Vagina (tissue), 2 donors: ENCODE results near the gene NAV2. TPM values are rescaled to one million over a fixed set of nuclear protein-coding genes. Genes with fewer than 3 reads are reported as not detected.

Experiments used
- DNase-seq, 2 donors: peaks; one replicate each; pipeline ENCODE4 v3.0.0-alpha.2; 2017; ENCODE audit errors: extremely low spot score in 2 of 2
- H3K27ac ChIP-seq: fragments of 200-600 bp; sonication (generic); one replicate; pipeline ENCODE4 v1.5.1; 2019
- H3K27me3 ChIP-seq: fragments of 200-600 bp; sonication (generic); one replicate; pipeline ENCODE4 v1.5.1; 2019
- H3K36me3 ChIP-seq, 2 donors: fragments of 200-600 bp; sonication (generic); one replicate each; pipeline ENCODE4 v1.5.1; 2017 to 2019
- H3K4me1 ChIP-seq: fragments of 200-600 bp; sonication (generic); one replicate; pipeline ENCODE4 v1.5.1; 2019
- H3K4me3 ChIP-seq, 2 donors: fragments of 200-600 bp; sonication (generic); 1 replicate in 1 of 2; 2 replicates in 1 of 2; pipeline ENCODE4 v1.5.1; 2016 to 2019
- H3K9me3 ChIP-seq: fragments of 200-600 bp; sonication (generic); one replicate; pipeline ENCODE4 v1.5.1; 2019
- POLR2A ChIP-seq, 2 donors: fragments of 450-650 bp; IDR thresholded peaks; one replicate each; pipeline ENCODE4 v1.6.1; 2017; ENCODE audit warnings: antibody characterized with exemption in 2 of 2, mild to moderate bottlenecking in 2 of 2, moderate library complexity in 2 of 2
- POLR2AphosphoS5 ChIP-seq, 2 donors: sonication (generic); formaldehyde crosslinking; IDR thresholded peaks; one replicate each; pipeline ENCODE4 v1.9.0; 2017; ENCODE audit warnings: antibody characterized with exemption in 2 of 2, mild to moderate bottlenecking in 2 of 2, low read depth in 1 of 2; ENCODE audit not compliant: insufficient read depth in 1 of 2
- intact Hi-C: fragments of 100-400 bp; cut with DNase I; formaldehyde crosslinking; loops from one replicate; pipeline ENCODE4 v1.15.1; 2023
- total RNA-seq: library from RNA; depleted of rRNA; stranded (reverse); fragments of >200 nt; gene quantifications from one replicate; pipeline ENCODE4 v1.2.3, GENCODE V29; 2016
- TF ChIP-seq, protein P1 (sequence below), 3 experiments: fragments of 450-650 bp in 2 of 3; fragments of 200-600 bp in 1 of 3; sonication (generic) in 1 of 3; IDR thresholded peaks; one replicate each; pipeline ENCODE4 v1.5.1; 2017 to 2019; ENCODE audit warnings: antibody characterized with exemption in 3 of 3, mild to moderate bottlenecking in 2 of 3, moderate library complexity in 2 of 3

Gene NAV2
- total RNA-seq, 1 donor from 2014 or later: 25.3 TPM

GRCh38 chr11:19768815-19769214 is 56.2 kb downstream of the NAV2 start:
- DNase-seq: no peak
- intact Hi-C loops: no loop called here
- H3K27me3 ChIP-seq: no peaks in the 10 kb centered on the region
- H3K9me3 ChIP-seq: no peaks in the 10 kb centered on the region
- H3K4me3 ChIP-seq: no peak overlapping the region
- H3K27ac ChIP-seq: no peak overlapping the region
- no peaks in the 10 kb centered on the region for H3K36me3 ChIP-seq
- TF ChIP-seq POLR2AphosphoS5 (IDR thresholded peaks at IDR 0.05; ENCODE audit: insufficient read depth in 1 of 2, low read depth in 1 of 2): no peak
- TF ChIP-seq, protein P1, sequence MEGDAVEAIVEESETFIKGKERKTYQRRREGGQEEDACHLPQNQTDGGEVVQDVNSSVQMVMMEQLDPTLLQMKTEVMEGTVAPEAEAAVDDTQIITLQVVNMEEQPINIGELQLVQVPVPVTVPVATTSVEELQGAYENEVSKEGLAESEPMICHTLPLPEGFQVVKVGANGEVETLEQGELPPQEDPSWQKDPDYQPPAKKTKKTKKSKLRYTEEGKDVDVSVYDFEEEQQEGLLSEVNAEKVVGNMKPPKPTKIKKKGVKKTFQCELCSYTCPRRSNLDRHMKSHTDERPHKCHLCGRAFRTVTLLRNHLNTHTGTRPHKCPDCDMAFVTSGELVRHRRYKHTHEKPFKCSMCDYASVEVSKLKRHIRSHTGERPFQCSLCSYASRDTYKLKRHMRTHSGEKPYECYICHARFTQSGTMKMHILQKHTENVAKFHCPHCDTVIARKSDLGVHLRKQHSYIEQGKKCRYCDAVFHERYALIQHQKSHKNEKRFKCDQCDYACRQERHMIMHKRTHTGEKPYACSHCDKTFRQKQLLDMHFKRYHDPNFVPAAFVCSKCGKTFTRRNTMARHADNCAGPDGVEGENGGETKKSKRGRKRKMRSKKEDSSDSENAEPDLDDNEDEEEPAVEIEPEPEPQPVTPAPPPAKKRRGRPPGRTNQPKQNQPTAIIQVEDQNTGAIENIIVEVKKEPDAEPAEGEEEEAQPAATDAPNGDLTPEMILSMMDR (IDR thresholded peaks at IDR 0.05): no peak
- no peak for TF ChIP-seq POLR2A (IDR thresholded peaks at IDR 0.05)
- H3K4me1 ChIP-seq: peaks cover 12% of the 10 kb centered on the region

DNA sequence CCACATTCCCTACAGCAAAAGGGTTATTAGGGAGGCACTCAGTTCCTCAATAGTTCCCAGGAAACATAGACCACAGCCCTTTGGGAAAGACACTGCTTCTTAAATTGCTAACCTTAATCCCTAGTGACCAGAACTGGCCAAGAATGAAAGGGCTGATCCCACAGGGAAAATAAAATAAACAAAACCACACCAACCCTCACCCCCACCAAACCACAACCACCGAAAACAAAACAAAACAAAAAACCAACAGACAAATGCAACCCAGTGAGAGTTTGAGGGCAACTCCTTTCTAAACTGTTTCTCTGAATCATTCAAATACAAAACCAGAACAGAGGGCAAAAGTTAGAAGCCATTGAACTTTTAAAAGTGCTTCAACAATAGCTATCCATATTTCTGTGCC is 57.2 kb downstream of the NAV2 start:
- intact Hi-C loops: no loop called here
- peaks cover 12% of the 10 kb centered on the region for H3K4me1 ChIP-seq
- DNase-seq: no peak

DNA sequence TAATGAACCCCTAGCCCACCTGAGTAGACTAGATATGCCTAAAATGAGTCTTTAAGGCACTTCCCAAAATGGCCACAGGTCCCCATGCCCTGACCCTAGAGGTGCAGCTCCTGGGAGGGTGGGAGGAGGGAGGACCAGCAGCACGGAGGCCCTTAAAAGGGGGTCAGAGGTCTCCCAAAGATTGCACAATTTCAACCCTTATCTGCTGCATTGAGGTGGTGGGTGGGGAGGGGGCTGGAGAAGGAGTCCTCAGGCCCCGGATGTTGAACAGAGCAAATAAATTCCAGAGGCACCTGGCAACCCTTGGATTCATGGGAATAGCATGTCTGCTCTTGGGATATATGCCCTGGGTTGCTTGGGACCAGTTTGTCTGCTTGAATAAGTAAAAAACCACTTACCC is 57.6 kb downstream of the NAV2 start:
- no peaks in the 10 kb centered on the region for H3K36me3 ChIP-seq
- no peaks in the 10 kb centered on the region for H3K27me3 ChIP-seq
- no peaks in the 10 kb centered on the region for H3K9me3 ChIP-seq
- H3K27ac ChIP-seq: no peak overlapping the region
- peaks cover 12% of the 10 kb centered on the region for H3K4me1 ChIP-seq
- intact Hi-C loops: no loop called here
- TF ChIP-seq POLR2A (IDR thresholded peaks at IDR 0.05) (no peak), POLR2AphosphoS5 (IDR thresholded peaks at IDR 0.05; ENCODE audit: insufficient read depth in 1 of 2, low read depth in 1 of 2) (no peak)
- TF ChIP-seq, protein P1 (IDR thresholded peaks at IDR 0.05): no peak
- no peak overlapping the region for H3K4me3 ChIP-seq
- no peak for DNase-seq

More for the DNA sequence above, 57.2 kb downstream of the NAV2 start:
- TF ChIP-seq, protein P1 (IDR thresholded peaks at IDR 0.05): no peak
- TF ChIP-seq POLR2AphosphoS5 (IDR thresholded peaks at IDR 0.05; ENCODE audit: insufficient read depth in 1 of 2, low read depth in 1 of 2) (no peak), POLR2A (IDR thresholded peaks at IDR 0.05) (no peak)
- H3K36me3 ChIP-seq: no peaks in the 10 kb centered on the region
- no peaks in the 10 kb centered on the region for H3K9me3 ChIP-seq
- no peaks in the 10 kb centered on the region for H3K27me3 ChIP-seq
- H3K4me3 ChIP-seq: no peak overlapping the region
- H3K27ac ChIP-seq: no peak overlapping the region

DNA sequence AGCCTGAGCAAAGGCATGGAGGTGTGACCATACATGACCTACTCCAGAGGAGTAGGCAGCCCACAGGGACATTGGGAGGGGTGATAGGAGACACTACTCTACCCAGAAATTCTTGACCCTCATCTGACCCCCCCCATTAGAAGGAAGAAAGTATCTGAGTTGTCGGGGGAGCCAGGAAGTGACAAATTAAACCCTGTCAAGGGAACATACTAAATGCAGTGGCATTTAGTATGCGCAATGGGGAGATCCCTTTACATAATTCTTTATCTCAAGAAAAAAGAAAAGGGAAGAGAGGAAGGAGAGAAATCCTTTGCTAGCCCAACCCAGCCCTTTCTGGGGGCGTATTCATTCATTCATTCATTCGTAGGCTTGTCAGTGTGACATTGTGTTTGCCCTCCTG is 58.8 kb downstream of the NAV2 start:
- no peaks in the 10 kb centered on the region for H3K27me3 ChIP-seq
- no peak overlapping the region for H3K4me3 ChIP-seq
- no peak overlapping the region for H3K27ac ChIP-seq
- H3K36me3 ChIP-seq: no peaks in the 10 kb centered on the region
- no peaks in the 10 kb centered on the region for H3K9me3 ChIP-seq
- intact Hi-C loops: no loop called here
- TF ChIP-seq, protein P1 (IDR thresholded peaks at IDR 0.05): no peak
- no peak for TF ChIP-seq POLR2AphosphoS5 (IDR thresholded peaks at IDR 0.05; ENCODE audit: insufficient read depth in 1 of 2, low read depth in 1 of 2)
- no peak for TF ChIP-seq POLR2A (IDR thresholded peaks at IDR 0.05)
- H3K4me1 ChIP-seq: peaks cover 11% of the 10 kb centered on the region
- DNase-seq: no peak

DNA sequence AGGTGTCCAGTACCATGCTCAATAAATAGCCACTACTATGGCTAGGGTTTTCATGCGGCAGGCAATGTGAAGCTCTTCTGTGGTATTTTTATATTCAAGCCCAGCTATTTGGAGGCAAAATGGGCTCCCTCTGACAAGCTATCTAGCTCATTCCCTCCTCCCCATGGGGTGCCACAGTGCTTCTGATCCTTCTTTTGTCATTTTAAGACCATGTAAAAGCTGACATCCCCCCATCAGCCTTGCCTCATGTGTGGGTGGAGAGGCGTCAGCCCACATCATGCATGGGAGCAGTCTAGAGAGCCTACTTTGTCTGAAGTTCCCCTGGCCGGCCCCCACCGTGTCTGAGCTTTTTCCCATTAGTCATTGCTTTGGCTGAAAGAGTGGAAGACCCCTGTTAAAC is 59.8 kb downstream of the NAV2 start:
- Histone ChIP-seq H3K9me3 (no peaks in the 10 kb centered on the region), H3K4me1 (peaks cover 7% of the 10 kb centered on the region), H3K4me3 (no peak overlapping the region), H3K36me3 (no peaks in the 10 kb centered on the region), H3K27ac (no peak overlapping the region), H3K27me3 (no peaks in the 10 kb centered on the region)
- DNase-seq: no peak
- TF ChIP-seq POLR2AphosphoS5 (IDR thresholded peaks at IDR 0.05; ENCODE audit: insufficient read depth in 1 of 2, low read depth in 1 of 2): no peak
- TF ChIP-seq, protein P1 (IDR thresholded peaks at IDR 0.05): no peak
- TF ChIP-seq POLR2A (IDR thresholded peaks at IDR 0.05): no peak
- intact Hi-C loops: no loop called here
